HG03159 (cell line): Measurements from ENCODE around the gene ABHD1.

Experiments
- ATAC-seq: cut with Tn5 transposase; IDR thresholded peaks from one replicate; pipeline ENCODE4 v1.9.1; 2021; ENCODE audit warnings: mild to moderate bottlenecking, moderate library complexity; ENCODE audit not compliant: unreplicated experiment

The ABHD1 gene

GRCh38 chr2:27086724-27087593 lies 36.7 kb upstream of the ABHD1 start, which contains the start of gene KHK:
KHK (plus strand) TSS chr2:27086772; CDS start chr2:27087260, 488 bp downstream.
- ATAC-seq = no peak

GRCh38 chr2:27087823-27088410 lies 35.7 kb upstream of the ABHD1 start:
- no peak for ATAC-seq

- ATAC-seq = no peak
These were observed 35.0 kb upstream of the ABHD1 start for GRCh38 chr2:27088634-27089033.

GRCh38 chr2:27089111-27089954 lies 34.3 kb upstream of the ABHD1 start:
- ATAC-seq = no peak

- ATAC-seq = no peak
These were observed 31.6 kb upstream of the ABHD1 start for GRCh38 chr2:27091746-27092695.

GRCh38 chr2:27092696-27093429 lies 30.8 kb upstream of the ABHD1 start:
- no peak for ATAC-seq

- no peak for ATAC-seq
These were observed 29.9 kb upstream of the ABHD1 start for GRCh38 chr2:27093430-27094352.

GRCh38 chr2:27094353-27094984 lies 29.1 kb upstream of the ABHD1 start:
- ATAC-seq = no peak

- ATAC-seq = no peak
These were observed 28.2 kb upstream of the ABHD1 start for GRCh38 chr2:27095427-27095744.

GRCh38 chr2:27095745-27096651 lies 27.6 kb upstream of the ABHD1 start:
- no peak for ATAC-seq

GRCh38 chr2:27096748-27097297 lies 26.8 kb upstream of the ABHD1 start:
- no peak for ATAC-seq

GRCh38 chr2:27097341-27097740 lies 26.3 kb upstream of the ABHD1 start:
- no peak for ATAC-seq

- ATAC-seq = no peak
These were observed 24.2 kb upstream of the ABHD1 start for GRCh38 chr2:27099334-27099955.

GRCh38 chr2:27100036-27100435 lies 23.6 kb upstream of the ABHD1 start:
- ATAC-seq = no peak

- no peak for ATAC-seq
These were observed 21.3 kb upstream of the ABHD1 start for GRCh38 chr2:27102329-27102728.

- no peak for ATAC-seq
These were observed 17.6 kb upstream of the ABHD1 start for GRCh38 chr2:27105981-27106380.
